Uterus (tissue), 2 donors: ENCODE data around the gene MTHFSD.

Experiments
- POLR2A ChIP-seq, 2 donors: fragments of 450-650 bp; IDR thresholded peaks; one replicate each; pipeline ENCODE4 v1.6.1; 2016; ENCODE audit warnings: antibody characterized with exemption in 2 of 2, mild to moderate bottlenecking in 1 of 2, moderate library complexity in 1 of 2
- TF ChIP-seq, protein P1 (sequence below), 4 experiments: fragments of 200-600 bp in 2 of 4; fragments of 450-650 bp in 2 of 4; sonication (generic) in 2 of 4; IDR thresholded peaks; one replicate each; pipeline ENCODE4 v1.5.1; 2016 to 2019; ENCODE audit warnings: antibody characterized with exemption in 4 of 4, mild to moderate bottlenecking in 2 of 4, moderate library complexity in 1 of 4

GRCh38 chr16:86550281-86550680 is 4.8 kb downstream of the MTHFSD start:
- TF ChIP-seq, protein P1, sequence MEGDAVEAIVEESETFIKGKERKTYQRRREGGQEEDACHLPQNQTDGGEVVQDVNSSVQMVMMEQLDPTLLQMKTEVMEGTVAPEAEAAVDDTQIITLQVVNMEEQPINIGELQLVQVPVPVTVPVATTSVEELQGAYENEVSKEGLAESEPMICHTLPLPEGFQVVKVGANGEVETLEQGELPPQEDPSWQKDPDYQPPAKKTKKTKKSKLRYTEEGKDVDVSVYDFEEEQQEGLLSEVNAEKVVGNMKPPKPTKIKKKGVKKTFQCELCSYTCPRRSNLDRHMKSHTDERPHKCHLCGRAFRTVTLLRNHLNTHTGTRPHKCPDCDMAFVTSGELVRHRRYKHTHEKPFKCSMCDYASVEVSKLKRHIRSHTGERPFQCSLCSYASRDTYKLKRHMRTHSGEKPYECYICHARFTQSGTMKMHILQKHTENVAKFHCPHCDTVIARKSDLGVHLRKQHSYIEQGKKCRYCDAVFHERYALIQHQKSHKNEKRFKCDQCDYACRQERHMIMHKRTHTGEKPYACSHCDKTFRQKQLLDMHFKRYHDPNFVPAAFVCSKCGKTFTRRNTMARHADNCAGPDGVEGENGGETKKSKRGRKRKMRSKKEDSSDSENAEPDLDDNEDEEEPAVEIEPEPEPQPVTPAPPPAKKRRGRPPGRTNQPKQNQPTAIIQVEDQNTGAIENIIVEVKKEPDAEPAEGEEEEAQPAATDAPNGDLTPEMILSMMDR (IDR thresholded peaks at IDR 0.05): no peak
- TF ChIP-seq POLR2A (IDR thresholded peaks at IDR 0.05): no peak
